Loucy (cell line): ENCODE data around the gene ARHGAP40.

Experiments used
- CTCF ChIP-seq: fragments of 200-600 bp; sonication (generic); conservative IDR thresholded peaks from 2 replicates; pipeline ENCODE4 v1.5.1; 2014; ENCODE audit warnings: mild to moderate bottlenecking, antibody characterized with exemption, low read length
- EZH2phosphoT487 ChIP-seq: fragments of 200-600 bp; IDR thresholded peaks from 2 replicates; pipeline ENCODE4 v1.6.1; 2018; ENCODE audit warnings: antibody characterized with exemption, mild to moderate bottlenecking, moderate library complexity, borderline replicate concordance

- TF ChIP-seq CTCF (no peak), EZH2phosphoT487 (no peak)
Measured at GRCh38 chr20:38589967-38590675, 11.5 kb upstream of the ARHGAP40 start.
